ENCODE results near the gene ARHGAP6.

DNA sequence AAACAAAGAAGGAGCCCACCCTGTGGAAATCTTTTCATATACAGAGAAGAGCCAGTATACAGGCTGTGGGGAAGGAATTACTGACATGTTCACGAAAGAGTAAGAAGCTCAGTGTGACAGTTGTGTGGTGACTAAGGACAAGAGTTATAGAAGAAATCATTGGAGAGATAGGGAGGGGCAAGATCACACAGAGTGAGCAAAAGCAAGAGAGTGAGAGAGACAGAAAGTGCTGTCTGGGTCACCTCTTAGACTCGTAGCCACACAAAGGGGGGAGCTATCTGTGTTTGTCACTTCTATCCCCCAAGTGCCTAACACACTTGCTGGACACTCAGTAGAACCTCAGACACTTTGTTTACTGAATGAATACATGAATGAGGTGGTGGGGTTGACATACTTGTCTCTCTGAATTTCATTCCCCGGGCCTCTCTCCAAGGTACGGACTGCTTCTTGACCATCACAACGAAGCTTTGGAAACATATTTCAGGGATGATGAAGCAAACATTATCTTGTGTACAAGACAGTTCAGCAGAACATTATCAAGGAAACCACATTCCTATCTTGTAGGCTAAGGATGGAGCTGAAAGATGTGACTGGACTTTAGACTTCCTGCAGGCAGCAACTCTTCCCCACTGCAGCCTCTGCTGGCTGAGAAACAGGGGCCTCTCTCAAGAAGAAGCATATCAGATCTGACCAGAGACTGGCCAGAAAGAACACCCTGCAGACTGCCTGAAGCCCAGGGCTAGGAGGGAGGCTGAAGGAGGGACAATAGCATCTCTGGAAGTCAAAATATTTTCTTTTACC is 204.3 kb downstream of the ARHGAP6 start:
- TF ChIP-seq, protein P1, sequence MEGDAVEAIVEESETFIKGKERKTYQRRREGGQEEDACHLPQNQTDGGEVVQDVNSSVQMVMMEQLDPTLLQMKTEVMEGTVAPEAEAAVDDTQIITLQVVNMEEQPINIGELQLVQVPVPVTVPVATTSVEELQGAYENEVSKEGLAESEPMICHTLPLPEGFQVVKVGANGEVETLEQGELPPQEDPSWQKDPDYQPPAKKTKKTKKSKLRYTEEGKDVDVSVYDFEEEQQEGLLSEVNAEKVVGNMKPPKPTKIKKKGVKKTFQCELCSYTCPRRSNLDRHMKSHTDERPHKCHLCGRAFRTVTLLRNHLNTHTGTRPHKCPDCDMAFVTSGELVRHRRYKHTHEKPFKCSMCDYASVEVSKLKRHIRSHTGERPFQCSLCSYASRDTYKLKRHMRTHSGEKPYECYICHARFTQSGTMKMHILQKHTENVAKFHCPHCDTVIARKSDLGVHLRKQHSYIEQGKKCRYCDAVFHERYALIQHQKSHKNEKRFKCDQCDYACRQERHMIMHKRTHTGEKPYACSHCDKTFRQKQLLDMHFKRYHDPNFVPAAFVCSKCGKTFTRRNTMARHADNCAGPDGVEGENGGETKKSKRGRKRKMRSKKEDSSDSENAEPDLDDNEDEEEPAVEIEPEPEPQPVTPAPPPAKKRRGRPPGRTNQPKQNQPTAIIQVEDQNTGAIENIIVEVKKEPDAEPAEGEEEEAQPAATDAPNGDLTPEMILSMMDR (IDR thresholded peaks at IDR 0.05): no peak
- no peak for TF ChIP-seq POLR2A (IDR thresholded peaks at IDR 0.05)

Measured in heart left ventricle (tissue), 13 donors.